GM19395 (cell line): ENCODE results near the gene ALDH1A2.

ENCODE experiments used
- ATAC-seq: cut with Tn5 transposase; IDR thresholded peaks from one replicate; pipeline ENCODE4 v1.9.1; 2021; ENCODE audit warnings: mild to moderate bottlenecking, moderate library complexity; ENCODE audit not compliant: unreplicated experiment

Gene ALDH1A2

GRCh38 chr15:57910672-57911071 is 154.8 kb downstream of the ALDH1A2 start:
- ATAC-seq = no peak

GRCh38 chr15:57909388-57909787 is 156.1 kb downstream of the ALDH1A2 start:
- ATAC-seq = no peak

GRCh38 chr15:57903626-57904025 is 161.9 kb downstream of the ALDH1A2 start:
- no peak for ATAC-seq
